Type B pancreatic cell (in vitro differentiated cells): ENCODE results near the gene STOX2. TPM values are rescaled to one million over a fixed set of nuclear protein-coding genes. Genes with fewer than 3 reads are reported as not detected.

Experiments
- DNase-seq: peaks from one replicate; pipeline ENCODE4 v3.0.0; 2021; ENCODE audit warnings: mixed read lengths; ENCODE audit not compliant: unreplicated experiment; ENCODE audit errors: extremely low spot score
- H3K27ac Mint-ChIP-seq: 2 replicates; pipeline ENCODE4 v1.8.0; 2021; ENCODE audit warnings: mild to moderate bottlenecking, mixed read lengths
- H3K27me3 Mint-ChIP-seq: 2 replicates; pipeline ENCODE4 v1.8.0; 2021; ENCODE audit warnings: mixed read lengths
- H3K36me3 Mint-ChIP-seq: 2 replicates; pipeline ENCODE4 v1.8.0; 2021; ENCODE audit warnings: mixed read lengths
- H3K4me1 Mint-ChIP-seq: one replicate; pipeline ENCODE4 v1.8.0; 2021; ENCODE audit warnings: mixed read lengths; ENCODE audit not compliant: unreplicated experiment
- H3K4me3 Mint-ChIP-seq: 2 replicates; pipeline ENCODE4 v1.8.0; 2021; ENCODE audit warnings: mild to moderate bottlenecking, mixed read lengths
- H3K9me3 Mint-ChIP-seq: 2 replicates; pipeline ENCODE4 v1.8.0; 2021; ENCODE audit warnings: mixed read lengths
- CTCF ChIP-seq: fragments of 200-600 bp; sonication (generic); conservative IDR thresholded peaks from 2 replicates; pipeline ENCODE4 v1.5.0; 2021; ENCODE audit warnings: antibody characterized with exemption, mild to moderate bottlenecking
- total RNA-seq: library from RNA; stranded (reverse); gene quantifications from 2 replicates; pipeline ENCODE4 v1.2.1, GENCODE V29; 2021; ENCODE audit warnings: low replicate concordance

Gene STOX2
- total RNA-seq, 1 donor from 2014 or later: 16.7 TPM

DNA sequence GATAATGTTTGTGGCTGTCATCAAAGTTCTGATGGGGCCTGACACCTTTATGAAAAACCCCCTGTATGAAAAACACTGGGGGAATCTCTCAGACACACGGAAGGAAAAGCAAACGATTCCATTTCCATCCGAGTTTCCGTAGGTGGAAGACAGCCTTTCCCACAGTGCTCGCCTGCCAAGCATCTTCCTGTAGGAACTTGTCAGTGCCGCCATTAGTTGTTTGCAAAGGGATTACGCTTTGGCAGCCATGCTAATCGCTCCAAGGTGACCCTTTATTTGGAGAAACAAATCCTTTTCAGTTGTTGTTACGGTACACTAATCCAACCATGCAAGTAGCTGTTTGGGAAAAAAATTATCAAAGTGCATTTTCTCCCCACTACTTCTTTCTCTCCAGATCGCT is 44.4 kb upstream of the STOX2 start:
- DNase-seq: no peak
- no peaks in the 10 kb centered on the region for H3K9me3 Mint-ChIP-seq
- H3K27me3 Mint-ChIP-seq: peaks cover 5% of the 10 kb centered on the region
- TF ChIP-seq CTCF: no peak
- peaks cover 8% of the 10 kb centered on the region for H3K36me3 Mint-ChIP-seq
- H3K4me1 Mint-ChIP-seq: peaks cover 23% of the 10 kb centered on the region
- H3K4me3 Mint-ChIP-seq: no peak overlapping the region
- H3K27ac Mint-ChIP-seq: no peak overlapping the region

DNA sequence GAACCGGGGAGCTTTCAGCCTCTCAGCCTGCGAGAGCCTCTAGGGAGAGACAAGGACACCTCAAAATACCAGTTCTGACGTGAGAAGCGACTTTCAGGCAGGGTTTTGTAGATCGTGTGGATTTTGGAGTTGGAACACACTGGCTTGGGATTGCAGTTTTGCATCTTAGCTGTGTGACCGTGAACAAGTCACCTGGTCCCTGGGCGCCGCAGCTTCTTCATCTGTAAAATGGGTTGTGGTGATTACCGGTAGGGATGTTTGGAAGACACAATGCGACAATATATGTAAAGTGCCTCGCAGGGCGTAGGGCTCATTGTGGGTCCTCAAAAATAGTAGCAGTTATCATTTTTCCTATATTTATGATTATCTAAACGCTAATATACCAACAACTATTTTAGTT is 43.7 kb upstream of the STOX2 start:
- no peak for TF ChIP-seq CTCF
- Mint-ChIP-seq H3K27ac (no peak overlapping the region), H3K9me3 (no peaks in the 10 kb centered on the region), H3K4me1 (peaks cover 23% of the 10 kb centered on the region), H3K4me3 (no peak overlapping the region), H3K27me3 (peaks cover 5% of the 10 kb centered on the region), H3K36me3 (peaks cover 8% of the 10 kb centered on the region)
- no peak for DNase-seq

- peaks cover 4% of the 10 kb centered on the region for H3K36me3 Mint-ChIP-seq
- no peaks in the 10 kb centered on the region for H3K9me3 Mint-ChIP-seq
- H3K4me3 Mint-ChIP-seq: peak overlapping the region; percentile 25
- TF ChIP-seq CTCF: no peak
- peaks cover 21% of the 10 kb centered on the region for H3K4me1 Mint-ChIP-seq
- H3K27ac Mint-ChIP-seq: no peak overlapping the region
- DNase-seq: no peak
- H3K27me3 Mint-ChIP-seq: peaks cover 5% of the 10 kb centered on the region
These were observed 41.8 kb upstream of the STOX2 start for GRCh38 chr4:183863155-183863825.

DNA sequence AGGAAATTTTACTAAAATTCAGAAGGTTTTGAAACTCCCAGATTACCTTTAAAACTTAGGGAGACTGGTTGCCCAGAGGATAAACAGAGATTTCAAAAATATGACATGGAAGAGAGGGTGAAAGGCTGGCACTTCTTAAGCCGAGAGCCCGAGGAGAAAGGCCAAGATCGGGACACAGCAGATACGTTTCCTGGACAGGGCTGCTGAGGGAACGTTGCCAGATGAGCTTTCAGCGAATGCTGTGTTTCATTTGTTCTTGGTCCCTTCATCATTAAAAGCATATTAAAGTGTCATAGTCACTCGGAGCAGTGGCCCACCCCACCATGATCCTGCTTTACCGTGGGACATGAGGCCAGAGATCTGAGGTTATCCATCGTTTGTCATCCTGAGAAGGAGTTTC is 37.9 kb upstream of the STOX2 start:
- Mint-ChIP-seq H3K9me3 (no peaks in the 10 kb centered on the region), H3K27ac (no peak overlapping the region), H3K4me1 (peaks cover 21% of the 10 kb centered on the region), H3K36me3 (no peaks in the 10 kb centered on the region), H3K27me3 (no peaks in the 10 kb centered on the region), H3K4me3 (no peak overlapping the region)
- no peak for DNase-seq
- TF ChIP-seq CTCF: no peak

- no peaks in the 10 kb centered on the region for H3K27me3 Mint-ChIP-seq
- no peak for TF ChIP-seq CTCF
- peaks cover 17% of the 10 kb centered on the region for H3K4me1 Mint-ChIP-seq
- H3K36me3 Mint-ChIP-seq: no peaks in the 10 kb centered on the region
- no peak overlapping the region for H3K27ac Mint-ChIP-seq
- H3K4me3 Mint-ChIP-seq: no peak overlapping the region
- no peak for DNase-seq
- no peaks in the 10 kb centered on the region for H3K9me3 Mint-ChIP-seq
These were observed 34.1 kb upstream of the STOX2 start for GRCh38 chr4:183870997-183871396.
